BJ (cell line): ENCODE measurements around the gene ARID3A. TPM values are rescaled to one million over a fixed set of nuclear protein-coding genes. Genes with fewer than 3 reads are reported as not detected.

ENCODE experiments used
- CTCF ChIA-PET: fragments of 350-600 bp; formaldehyde crosslinking; extraction: SDS; loops from one replicate; lab custom pipeline; 2021; ENCODE audit warnings: antibody characterized with exemption, inconsistent platforms; lab: Yijun Ruan, JAX
- POLR2A ChIA-PET: fragments of 300-600 bp; sonication (Branson Sonifier 250); formaldehyde crosslinking; extraction: SDS; loops from one replicate; lab custom pipeline; 2021; ENCODE audit warnings: antibody characterized with exemption; lab: Charles Lee
- DNase-seq: peaks from one replicate; pipeline ENCODE4 v3.0.0-alpha.2; 2011; ENCODE audit warnings: low read depth
- H3K27me3 ChIP-seq: 2 replicates; pipeline ENCODE4 v1.6.0; 2011; ENCODE audit warnings: low read length; ENCODE audit not compliant: control insufficient read depth, insufficient read depth
- H3K36me3 ChIP-seq: 2 replicates; pipeline ENCODE4 v1.5.1; 2011; ENCODE audit warnings: low read length; ENCODE audit not compliant: control insufficient read depth, insufficient read depth
- H3K4me3 ChIP-seq: 2 replicates; pipeline ENCODE4 v1.5.1; 2011; ENCODE audit warnings: low read depth, mild to moderate bottlenecking, control low read depth, low read length
- CTCF ChIP-seq: IDR thresholded peaks from 2 replicates; pipeline ENCODE4 v1.5.1; 2011; ENCODE audit warnings: low read depth, mild to moderate bottlenecking, control low read depth, inconsistent platforms, low read length, moderate library complexity; ENCODE audit not compliant: insufficient read depth
- polyA plus RNA-seq: library from polyadenylated mRNA; depleted of rRNA; stranded (reverse); fragments of >200 nt; gene quantifications from 2 replicates; pipeline ENCODE4 v1.2.3, GENCODE V29; 2011

ARID3A gene
- polyA plus RNA-seq, 1 experiment: 17.4 TPM

DNA sequence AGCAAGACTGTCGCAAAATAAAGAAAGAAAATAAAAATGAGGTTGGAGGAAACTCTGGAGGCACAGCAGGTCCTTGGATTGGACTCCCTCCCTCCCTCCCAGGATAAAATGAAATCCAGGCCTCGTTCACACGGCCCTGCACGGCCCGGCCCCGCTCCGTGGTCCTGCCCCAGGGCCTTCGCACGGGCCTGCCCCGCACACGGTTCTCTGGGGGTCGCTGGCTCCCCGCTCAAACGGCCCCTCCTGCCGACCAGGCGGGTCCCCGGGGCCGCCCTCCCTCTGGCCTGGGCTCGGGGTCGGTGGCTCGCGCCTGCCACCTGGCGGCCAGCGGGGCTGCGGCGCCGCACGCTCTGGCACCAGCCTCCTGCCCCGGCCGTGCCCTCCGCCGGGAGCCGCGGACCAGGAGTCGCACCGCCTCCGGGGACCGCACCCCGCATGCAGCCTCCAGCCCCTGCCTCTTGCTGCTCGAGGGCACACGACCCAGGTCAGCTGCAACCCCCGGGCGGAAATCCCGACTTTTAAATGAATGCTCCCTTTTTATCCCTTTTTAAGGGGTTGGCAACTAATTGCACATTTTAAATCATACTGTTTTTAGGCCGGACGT lies 56.8 kb downstream of the ARID3A start:
- peak overlapping the region; percentile 45 for H3K4me3 ChIP-seq
- H3K36me3 ChIP-seq: peaks cover 7% of the 10 kb centered on the region; the same call in 1 of the 2 replicates
- DNase-seq: no peak
- ChIA-PET POLR2A (interaction anchor here (0.7 kb wide), 1 partner anchor 119 kb away, joined by 5 read pairs; no protein-coding TSS in a partner anchor), CTCF (interaction anchor here (0.7 to 7.8 kb wide), 14 partner anchors 12 to 213 kb away, joined by 3 to 102 read pairs (median 4); partner anchors contain the start of genes MED16 and RNU6-9)
- peak; percentile 15; the same call in 1 of the 2 replicates for TF ChIP-seq CTCF
- H3K27me3 ChIP-seq: no peaks in the 10 kb centered on the region

DNA sequence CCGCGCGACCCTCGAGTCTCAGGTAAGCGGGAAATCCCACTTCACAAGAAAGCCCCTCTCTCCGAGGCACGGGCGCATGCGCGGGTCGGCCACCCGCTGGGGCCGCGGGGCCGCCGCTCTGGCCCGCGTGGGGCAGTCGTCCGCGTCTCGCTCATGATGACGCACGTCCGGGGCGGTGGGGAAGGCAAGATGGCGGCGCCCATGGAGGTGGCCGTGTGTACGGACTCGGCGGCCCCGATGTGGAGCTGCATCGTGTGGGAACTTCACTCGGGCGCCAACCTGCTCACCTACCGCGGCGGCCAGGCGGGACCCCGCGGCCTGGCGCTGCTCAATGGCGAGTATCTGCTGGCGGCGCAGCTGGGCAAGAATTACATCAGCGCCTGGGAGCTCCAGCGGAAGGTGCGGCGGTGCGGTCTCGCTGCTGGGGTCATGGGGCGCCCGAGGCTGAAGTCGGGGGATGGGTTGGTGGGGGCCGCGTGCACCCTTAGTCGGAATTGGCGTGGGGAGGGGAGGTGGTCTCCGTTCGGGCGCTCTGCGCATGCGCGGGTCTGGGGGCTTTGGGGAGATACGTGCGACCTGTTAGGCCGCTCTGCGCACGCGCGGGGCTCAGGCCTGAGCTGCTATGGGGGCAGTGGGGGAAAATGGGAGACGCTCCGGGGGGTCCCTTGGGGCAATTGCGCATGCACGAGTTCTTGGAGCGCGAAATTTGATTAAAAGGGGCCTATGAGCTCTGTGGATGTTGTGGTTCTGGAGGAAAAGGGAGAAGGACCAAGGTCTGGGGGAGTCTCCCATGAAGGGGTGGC lies 58.5 kb downstream of the ARID3A start, which contains the start of gene WDR18:
TSS of gene WDR18 (plus strand) at position 181 of the 803 bp plus-strand sequence. CDS start at position 190, 9 bp downstream.
- DNase-seq: peak; percentile 27
- Histone ChIP-seq H3K27me3 (no peaks in the 10 kb centered on the region), H3K4me3 (peak within 1 kb of the TSS; percentile 97), H3K36me3 (peaks cover 14% of the 10 kb centered on the region)
- CTCF ChIA-PET: interaction anchor here (0.6 to 7.8 kb wide), 22 partner anchors 8 to 260 kb away, joined by 3 to 102 read pairs (median 4); no protein-coding TSS in a partner anchor
- no peak for TF ChIP-seq CTCF
- POLR2A ChIA-PET: interaction anchor here (0.6 to 1.0 kb wide), 3 partner anchors 52 to 260 kb away, joined by 3 read pairs; partner anchors contain the start of gene POLR2E

- ChIA-PET CTCF (interaction anchor here (0.7 to 7.8 kb wide), 2 partner anchors 15 to 64 kb away, joined by 3 to 102 read pairs; no protein-coding TSS in a partner anchor), POLR2A (no interaction called here)
- Histone ChIP-seq H3K36me3 (peaks cover 19% of the 10 kb centered on the region), H3K27me3 (no peaks in the 10 kb centered on the region), H3K4me3 (no peak overlapping the region)
- no peak for DNase-seq
- TF ChIP-seq CTCF: no peak
Measured at GRCh38 chr19:986083-986482, 60.2 kb downstream of the ARID3A start.

DNA sequence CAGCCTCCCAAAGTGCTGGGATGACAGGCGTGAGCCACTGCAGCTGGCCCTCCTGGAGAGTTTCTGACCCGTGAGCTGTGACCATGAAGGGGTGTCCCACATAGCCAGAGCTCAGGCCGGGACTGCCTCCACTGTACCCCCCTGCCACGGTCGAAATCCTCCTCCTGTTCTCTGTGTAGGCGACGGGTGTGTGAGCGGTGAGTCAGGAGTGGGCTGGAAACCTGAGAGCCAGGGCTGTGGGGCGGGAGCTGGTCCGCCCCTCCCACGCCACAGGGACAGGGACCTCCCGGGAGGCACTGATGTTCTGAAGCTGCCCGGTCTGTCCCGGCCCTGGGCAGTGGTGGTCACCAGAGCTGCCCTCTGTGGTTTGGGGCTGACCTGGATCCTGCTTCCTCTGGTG lies 62.2 kb downstream of the ARID3A start:
- H3K4me3 ChIP-seq: no peak overlapping the region
- CTCF ChIA-PET: interaction anchor here (0.6 to 1.1 kb wide), 4 partner anchors 16 to 125 kb away, joined by 3 to 5 read pairs (median 4); no protein-coding TSS in a partner anchor
- H3K36me3 ChIP-seq: peaks cover 23% of the 10 kb centered on the region
- TF ChIP-seq CTCF: no peak
- DNase-seq: no peak
- H3K27me3 ChIP-seq: no peaks in the 10 kb centered on the region
- POLR2A ChIA-PET: no interaction called here
